ENCODE data around the gene MCF2L. TPM values are rescaled to one million over a fixed set of nuclear protein-coding genes. Genes with fewer than 3 reads are reported as not detected.
"Not testable (repeated sequence)": the region's sequence is repeated elsewhere in the genome, so short reads cannot be mapped to it uniquely, and the experiment has no call there.

The MCF2L gene
- total RNA-seq, 1 donor from 2014 or later = under 0.01 TPM

DNA sequence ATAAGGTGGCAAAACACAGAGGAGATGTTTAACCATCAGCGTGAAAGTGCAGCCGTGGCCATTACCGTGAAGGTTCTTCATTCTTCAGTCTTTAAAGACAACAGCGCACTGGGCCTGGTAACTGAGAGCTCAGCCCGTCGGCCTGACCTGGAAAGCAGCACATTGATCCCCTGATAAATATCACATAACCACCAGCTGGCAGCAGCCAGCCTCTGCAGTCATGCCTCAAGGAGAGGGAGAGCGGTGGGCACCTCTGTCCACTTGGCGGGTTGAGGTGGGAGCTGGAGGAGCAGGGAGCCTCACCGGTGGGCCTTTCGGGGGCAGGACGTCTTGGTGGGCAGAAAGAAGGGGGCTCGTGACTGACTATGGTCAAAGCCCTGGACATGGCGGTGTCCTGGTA is 58.1 kb downstream of the MCF2L start:
- H3K36me3 ChIP-seq (ENCODE audit: control insufficient read depth, insufficient read depth, low read length) = no peaks in the 10 kb centered on the region
- no peak for TF ChIP-seq CTCF (IDR thresholded peaks at IDR 0.05; ENCODE audit: insufficient read depth, low read length, severe bottlenecking)
- no peak for FAIRE-seq

DNA sequence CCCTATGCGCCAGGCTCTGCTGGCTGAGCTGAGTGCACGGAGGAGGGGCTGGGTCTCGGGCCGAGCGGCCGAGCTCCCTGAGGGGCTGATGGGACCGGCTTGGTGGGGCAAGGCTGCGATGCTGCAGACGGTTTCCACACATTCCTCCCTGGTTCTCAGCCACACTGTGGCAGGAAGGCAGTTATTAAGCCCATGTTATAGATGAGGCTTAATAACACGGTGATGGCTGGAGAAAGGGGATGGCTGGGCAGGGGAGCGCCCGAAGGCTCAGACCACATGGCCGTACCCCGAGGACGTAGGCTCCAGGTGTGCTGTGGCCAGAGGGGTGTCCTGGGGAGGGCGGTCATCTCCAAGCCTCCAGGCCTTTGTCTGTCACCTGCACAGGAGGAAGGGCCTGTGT is 58.6 kb downstream of the MCF2L start:
- no peak overlapping the region for H3K4me3 ChIP-seq (ENCODE audit: low read depth, low read length)
- FAIRE-seq = no peak
- no peak for DNase-seq (ENCODE audit: low read depth)
- H3K27me3 ChIP-seq (ENCODE audit: control insufficient read depth, insufficient read depth, low read length) = peaks cover 1% of the 10 kb centered on the region
- H3K36me3 ChIP-seq (ENCODE audit: control insufficient read depth, insufficient read depth, low read length) = no peaks in the 10 kb centered on the region
- no peak for TF ChIP-seq CTCF (IDR thresholded peaks at IDR 0.05; ENCODE audit: insufficient read depth, low read length, severe bottlenecking)

More for the DNA sequence above, 58.1 kb downstream of the MCF2L start:
- peaks cover 1% of the 10 kb centered on the region for H3K27me3 ChIP-seq (ENCODE audit: control insufficient read depth, insufficient read depth, low read length)
- DNase-seq (ENCODE audit: low read depth) = no peak
- no peak overlapping the region for H3K4me3 ChIP-seq (ENCODE audit: low read depth, low read length)

DNA sequence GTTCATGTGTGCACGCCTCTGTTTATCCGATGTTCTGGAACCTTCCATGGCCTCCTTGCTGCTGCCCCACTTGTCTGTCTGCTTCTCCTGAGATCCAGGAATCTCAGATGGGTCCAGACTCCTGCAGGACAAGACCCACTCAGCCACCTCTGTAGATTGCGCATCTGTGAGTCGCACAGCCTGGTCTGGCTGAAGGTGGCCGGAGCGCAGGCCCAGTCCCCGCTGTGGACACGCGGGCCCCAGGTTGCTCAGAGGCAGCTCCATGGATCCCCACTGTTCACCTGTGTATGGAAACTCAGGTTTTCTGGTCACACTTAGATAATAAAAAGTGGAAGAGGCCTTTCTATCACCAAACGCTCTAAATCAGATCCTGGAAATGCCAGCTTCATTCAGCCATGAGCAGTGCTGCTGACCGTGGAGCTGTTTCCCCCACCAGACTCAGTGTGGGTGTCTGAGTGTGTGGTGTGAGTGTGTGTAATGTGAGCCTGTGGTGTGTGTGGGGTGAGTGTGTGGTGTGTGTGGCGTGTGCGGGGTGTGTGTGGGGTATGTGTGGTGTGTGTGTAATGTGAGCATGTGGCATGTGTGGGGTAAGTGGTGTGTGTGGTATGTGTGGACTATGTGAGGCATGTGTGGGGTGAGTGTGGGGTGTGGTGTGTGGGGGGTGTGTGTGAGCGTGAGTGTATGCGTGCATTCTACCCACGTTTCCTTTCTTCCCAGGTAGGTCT is 59.5 kb downstream of the MCF2L start:
- no peaks in the 10 kb centered on the region for H3K36me3 ChIP-seq (ENCODE audit: control insufficient read depth, insufficient read depth, low read length)
- no peak for TF ChIP-seq CTCF (IDR thresholded peaks at IDR 0.05; ENCODE audit: insufficient read depth, low read length, severe bottlenecking)
- FAIRE-seq (peak; percentile 73), DNase-seq (ENCODE audit: low read depth) (no peak)
- peaks cover 1% of the 10 kb centered on the region for H3K27me3 ChIP-seq (ENCODE audit: control insufficient read depth, insufficient read depth, low read length)
- H3K4me3 ChIP-seq (ENCODE audit: low read depth, low read length) = no peak overlapping the region

GRCh38 chr13:113029061-113029445 is 60.0 kb downstream of the MCF2L start:
- no peak for TF ChIP-seq CTCF (IDR thresholded peaks at IDR 0.05; ENCODE audit: insufficient read depth, low read length, severe bottlenecking)
- FAIRE-seq = no peak

GRCh38 chr13:113029487-113030258 is 60.7 kb downstream of the MCF2L start:
- Histone ChIP-seq H3K4me3 (ENCODE audit: low read depth, low read length) (no peak overlapping the region), H3K36me3 (ENCODE audit: control insufficient read depth, insufficient read depth, low read length) (no peaks in the 10 kb centered on the region), H3K27me3 (ENCODE audit: control insufficient read depth, insufficient read depth, low read length) (no peaks in the 10 kb centered on the region)
- no peak for DNase-seq (ENCODE audit: low read depth)
- FAIRE-seq = no peak
- peak; percentile 78 for TF ChIP-seq CTCF (IDR thresholded peaks at IDR 0.05; ENCODE audit: insufficient read depth, low read length, severe bottlenecking)

More at GRCh38 chr13:113029061-113029445, 60.0 kb downstream of the MCF2L start:
- H3K4me3 ChIP-seq (ENCODE audit: low read depth, low read length) = no peak overlapping the region
- no peaks in the 10 kb centered on the region for H3K36me3 ChIP-seq (ENCODE audit: control insufficient read depth, insufficient read depth, low read length)
- H3K27me3 ChIP-seq (ENCODE audit: control insufficient read depth, insufficient read depth, low read length) = peaks cover 1% of the 10 kb centered on the region
- no peak for DNase-seq (ENCODE audit: low read depth)

DNA sequence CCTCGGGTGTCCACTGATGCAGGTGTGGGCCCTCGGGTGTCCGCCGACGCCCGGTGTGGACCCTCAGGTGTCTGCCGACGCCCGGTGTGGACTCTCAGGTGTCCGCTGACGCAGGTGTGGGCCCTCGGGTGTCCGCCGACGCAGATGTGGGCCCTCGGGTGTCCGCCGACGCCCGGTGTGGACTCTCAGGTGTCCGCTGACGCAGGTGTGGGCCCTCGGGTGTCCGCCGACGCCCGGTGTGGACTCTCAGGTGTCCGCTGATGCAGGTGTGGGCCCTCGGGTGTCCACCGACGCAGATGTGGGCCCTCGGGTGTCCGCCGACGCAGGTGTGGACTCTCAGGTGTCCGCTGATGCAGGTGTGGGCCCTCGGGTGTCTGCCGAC is 61.2 kb downstream of the MCF2L start:
- not testable (repeated sequence) for H3K4me3 ChIP-seq (ENCODE audit: low read depth, low read length); H3K27me3 ChIP-seq (ENCODE audit: control insufficient read depth, insufficient read depth, low read length); DNase-seq (ENCODE audit: low read depth); FAIRE-seq; H3K36me3 ChIP-seq (ENCODE audit: control insufficient read depth, insufficient read depth, low read length)
